Measurements from ENCODE around the gene C5AR2.
A peak's percentile ranks its signal among the peaks of the same experiment; 100 is the strongest.
"Not testable (repeated sequence)": the region's sequence is repeated elsewhere in the genome, so short reads cannot be mapped to it uniquely, and the experiment has no call there.

The C5AR2 gene

DNA sequence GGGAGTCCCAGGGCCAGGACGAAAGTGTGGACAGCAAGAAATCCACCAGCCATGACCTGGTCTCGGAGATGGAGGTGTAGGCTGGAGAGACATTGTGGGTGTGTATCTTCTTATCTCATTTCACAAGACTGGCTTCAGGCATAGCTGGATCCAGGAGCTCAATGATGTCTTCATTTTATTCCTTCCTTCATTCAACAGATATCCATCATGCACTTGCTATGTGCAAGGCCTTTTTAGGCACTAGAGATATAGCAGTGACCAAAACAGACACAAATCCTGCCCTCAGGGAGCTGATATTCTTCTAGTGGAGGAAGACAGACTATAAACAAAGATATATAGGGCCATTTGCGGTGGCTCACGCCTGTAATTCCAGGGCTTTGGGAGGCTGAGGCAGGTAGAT is 9.8 kb downstream of the C5AR2 start:
- DNase-seq = no peak
- Histone ChIP-seq H3K36me3 (no peaks in the 10 kb centered on the region), H3K27ac (no peak overlapping the region), H3K9me3 (ENCODE audit: severe bottlenecking) (no peaks in the 10 kb centered on the region), H3K27me3 (ENCODE audit: insufficient read depth, low read depth, severe bottlenecking) (no peaks in the 10 kb centered on the region), H3K4me3 (ENCODE audit: low read depth, low read length) (no peak overlapping the region)
- TF ChIP-seq, protein P1, sequence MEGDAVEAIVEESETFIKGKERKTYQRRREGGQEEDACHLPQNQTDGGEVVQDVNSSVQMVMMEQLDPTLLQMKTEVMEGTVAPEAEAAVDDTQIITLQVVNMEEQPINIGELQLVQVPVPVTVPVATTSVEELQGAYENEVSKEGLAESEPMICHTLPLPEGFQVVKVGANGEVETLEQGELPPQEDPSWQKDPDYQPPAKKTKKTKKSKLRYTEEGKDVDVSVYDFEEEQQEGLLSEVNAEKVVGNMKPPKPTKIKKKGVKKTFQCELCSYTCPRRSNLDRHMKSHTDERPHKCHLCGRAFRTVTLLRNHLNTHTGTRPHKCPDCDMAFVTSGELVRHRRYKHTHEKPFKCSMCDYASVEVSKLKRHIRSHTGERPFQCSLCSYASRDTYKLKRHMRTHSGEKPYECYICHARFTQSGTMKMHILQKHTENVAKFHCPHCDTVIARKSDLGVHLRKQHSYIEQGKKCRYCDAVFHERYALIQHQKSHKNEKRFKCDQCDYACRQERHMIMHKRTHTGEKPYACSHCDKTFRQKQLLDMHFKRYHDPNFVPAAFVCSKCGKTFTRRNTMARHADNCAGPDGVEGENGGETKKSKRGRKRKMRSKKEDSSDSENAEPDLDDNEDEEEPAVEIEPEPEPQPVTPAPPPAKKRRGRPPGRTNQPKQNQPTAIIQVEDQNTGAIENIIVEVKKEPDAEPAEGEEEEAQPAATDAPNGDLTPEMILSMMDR (IDR thresholded peaks at IDR 0.05; ENCODE audit: low read depth, low read length) = no peak

DNA sequence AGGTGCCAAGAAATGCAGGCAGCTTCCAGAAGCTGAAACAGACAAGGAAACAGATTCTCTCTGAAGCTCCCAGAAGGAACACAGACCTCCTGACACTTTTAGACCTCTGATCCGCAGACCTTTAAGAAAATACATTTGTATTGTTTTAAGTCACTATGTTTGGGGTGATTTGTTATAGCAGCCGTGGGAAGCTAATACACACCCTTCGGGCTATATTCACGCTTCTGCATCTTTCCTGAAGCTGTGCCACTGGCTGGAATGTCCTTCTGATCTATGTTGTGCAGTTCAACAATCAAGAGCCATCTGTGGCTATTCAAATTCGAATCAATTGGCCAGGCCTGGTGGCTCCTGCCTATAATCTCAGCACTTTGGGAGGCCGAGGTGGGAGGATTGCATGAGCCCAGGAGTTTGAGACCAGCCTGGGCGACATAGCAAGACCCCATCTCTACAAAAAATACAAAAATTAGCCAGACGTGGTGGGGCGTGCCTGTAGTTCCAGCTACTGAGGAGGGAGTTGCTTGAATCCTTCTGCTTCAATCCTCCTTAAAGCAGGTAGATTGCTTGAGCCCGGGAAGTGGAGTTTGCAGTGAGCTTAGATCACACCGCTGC is 11.3 kb downstream of the C5AR2 start:
- H3K36me3 ChIP-seq = no peaks in the 10 kb centered on the region
- H3K9me3 ChIP-seq (ENCODE audit: severe bottlenecking) = peaks cover 4% of the 10 kb centered on the region
- no peak for DNase-seq
- H3K27me3 ChIP-seq (ENCODE audit: insufficient read depth, low read depth, severe bottlenecking) = no peaks in the 10 kb centered on the region
- no peak overlapping the region for H3K4me3 ChIP-seq (ENCODE audit: low read depth, low read length)
- TF ChIP-seq, protein P1 (IDR thresholded peaks at IDR 0.05; ENCODE audit: low read depth, low read length) = no peak
- no peak overlapping the region for H3K27ac ChIP-seq

DNA sequence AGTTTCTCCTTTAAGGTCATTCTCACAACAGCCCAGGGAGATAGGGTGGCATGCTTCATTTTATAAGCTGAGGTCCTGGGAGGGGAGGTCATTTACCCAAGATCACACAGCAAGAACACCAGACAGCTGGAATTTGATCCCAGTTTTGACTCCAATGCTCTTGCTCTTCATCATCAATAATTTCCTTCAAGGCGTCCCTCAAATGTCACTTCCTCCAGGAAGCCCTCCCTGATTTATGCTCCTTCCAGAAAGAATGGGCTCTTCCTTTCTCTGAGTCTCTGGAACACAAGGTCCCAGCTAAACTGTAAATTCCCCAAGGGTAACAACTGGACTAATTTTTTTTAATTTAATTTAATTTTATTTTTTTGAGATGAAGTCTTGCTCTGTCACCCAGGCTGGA is 12.4 kb downstream of the C5AR2 start:
- no peak for DNase-seq
- no peaks in the 10 kb centered on the region for H3K27me3 ChIP-seq (ENCODE audit: insufficient read depth, low read depth, severe bottlenecking)
- no peak overlapping the region for H3K4me3 ChIP-seq (ENCODE audit: low read depth, low read length)
- TF ChIP-seq, protein P1 (IDR thresholded peaks at IDR 0.05; ENCODE audit: low read depth, low read length) = no peak
- no peak overlapping the region for H3K27ac ChIP-seq
- peaks cover 4% of the 10 kb centered on the region for H3K9me3 ChIP-seq (ENCODE audit: severe bottlenecking)
- no peaks in the 10 kb centered on the region for H3K36me3 ChIP-seq

DNA sequence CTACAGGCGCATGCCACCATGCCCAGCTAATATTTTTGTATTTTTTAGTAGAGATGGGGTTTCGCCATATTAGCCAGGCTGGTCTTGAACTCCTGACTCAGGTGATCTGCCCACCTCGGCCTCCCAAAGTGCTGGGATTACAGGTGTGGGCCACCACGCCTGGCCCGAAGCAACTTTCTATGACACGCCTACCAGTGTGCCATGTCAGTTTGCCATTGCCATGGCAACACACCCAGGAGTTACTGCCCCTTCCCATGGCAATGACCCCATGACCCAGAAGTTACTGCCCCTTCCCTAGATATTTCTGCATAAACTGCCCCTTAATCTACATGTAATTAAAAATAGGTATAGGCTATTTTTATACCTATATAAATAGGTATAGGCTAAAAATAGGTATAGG is 14.0 kb downstream of the C5AR2 start:
- not testable (repeated sequence) for H3K27me3 ChIP-seq (ENCODE audit: insufficient read depth, low read depth, severe bottlenecking); H3K4me3 ChIP-seq (ENCODE audit: low read depth, low read length)

DNA sequence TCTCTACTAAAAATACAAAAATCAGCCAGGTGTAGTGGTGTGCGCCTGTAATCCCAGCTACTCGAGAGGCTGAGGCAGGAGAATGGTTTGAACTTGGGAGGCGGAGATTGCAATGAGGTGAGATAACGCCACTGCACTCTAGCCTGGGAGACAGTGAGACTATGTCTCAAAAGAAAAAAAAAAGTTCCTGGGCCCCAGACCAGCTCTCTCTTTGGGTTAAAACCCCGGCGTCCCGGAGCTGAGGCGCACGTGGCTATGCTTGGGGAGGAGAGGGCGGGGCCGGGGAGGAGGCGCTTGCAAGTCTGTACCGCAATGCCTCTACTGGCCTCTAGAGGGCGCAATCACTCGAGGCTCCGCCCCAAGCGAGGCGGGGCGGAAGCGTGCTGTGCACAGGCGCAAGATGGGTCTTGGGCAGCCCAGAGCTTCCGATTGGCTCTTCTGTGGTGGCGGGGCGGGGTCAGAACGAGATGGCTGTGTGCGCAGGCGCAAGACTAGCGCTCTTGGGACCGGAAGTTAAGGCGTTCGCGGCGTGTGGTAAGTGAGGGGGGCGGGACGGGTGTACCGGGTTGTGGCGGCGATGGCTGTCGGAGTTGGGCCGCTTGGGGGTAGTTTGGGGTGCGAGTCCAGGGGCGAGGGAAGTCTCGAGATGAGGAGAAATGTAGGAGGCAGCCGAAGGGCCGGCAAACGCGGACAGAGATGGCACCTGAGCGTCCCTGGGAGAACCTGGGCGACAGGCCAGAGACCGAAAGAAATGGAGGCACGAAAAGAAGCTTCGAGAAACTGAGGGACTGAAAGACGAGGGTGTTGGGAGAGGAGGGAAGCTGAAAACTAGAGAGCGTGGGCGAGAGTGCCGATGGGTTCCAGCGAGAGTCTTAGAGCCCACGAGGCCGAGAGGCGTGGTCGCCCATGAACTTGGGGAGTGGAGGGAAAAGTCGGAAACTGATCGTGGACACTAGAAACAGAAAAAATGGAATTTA is 17.1 kb downstream of the C5AR2 start, which contains the start of gene DHX34:
DHX34 (plus strand) TSS at position 497 of the 977 bp plus-strand sequence. CDS start 3,716 bp downstream, outside the sequence.
- H3K4me3 ChIP-seq (ENCODE audit: low read depth, low read length) = peak within 1 kb of the TSS; percentile 96
- TF ChIP-seq, protein P1 (IDR thresholded peaks at IDR 0.05; ENCODE audit: low read depth, low read length) = peak; percentile 89
- H3K27me3 ChIP-seq (ENCODE audit: insufficient read depth, low read depth, severe bottlenecking) = no peaks in the 10 kb centered on the region
- peak; percentile 99 for DNase-seq
- H3K9me3 ChIP-seq (ENCODE audit: severe bottlenecking) = peaks cover 4% of the 10 kb centered on the region
- H3K27ac ChIP-seq = peak within 1 kb of the TSS; percentile 82
- peaks cover 27% of the 10 kb centered on the region for H3K36me3 ChIP-seq

More for the DNA sequence above, 14.0 kb downstream of the C5AR2 start:
- not testable (repeated sequence) for H3K27ac ChIP-seq; H3K9me3 ChIP-seq (ENCODE audit: severe bottlenecking); DNase-seq; H3K36me3 ChIP-seq

DNA sequence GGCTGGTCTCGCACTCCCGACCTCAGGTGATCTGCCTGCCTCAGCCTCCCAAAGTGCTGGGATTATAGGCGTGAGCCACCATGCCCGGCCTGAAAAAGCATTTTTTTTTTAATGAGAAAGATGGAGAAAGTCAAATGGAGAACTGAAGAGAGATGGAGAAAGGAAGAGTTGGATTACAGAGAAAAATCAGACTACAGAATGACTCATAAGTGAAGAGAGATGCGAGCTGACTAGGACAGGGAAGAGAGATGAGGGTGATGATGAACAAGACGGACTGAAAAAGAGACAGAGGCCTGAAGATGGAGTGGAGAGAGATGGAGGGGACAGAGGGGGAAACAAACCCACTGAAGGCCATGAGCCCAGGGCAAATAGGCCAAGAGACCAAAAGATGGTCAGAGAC is 18.7 kb downstream of the C5AR2 start:
- H3K9me3 ChIP-seq (ENCODE audit: severe bottlenecking) = peaks cover 4% of the 10 kb centered on the region
- no peak overlapping the region for H3K4me3 ChIP-seq (ENCODE audit: low read depth, low read length)
- DNase-seq = no peak
- no peaks in the 10 kb centered on the region for H3K27me3 ChIP-seq (ENCODE audit: insufficient read depth, low read depth, severe bottlenecking)
- H3K36me3 ChIP-seq = peaks cover 42% of the 10 kb centered on the region
- no peak overlapping the region for H3K27ac ChIP-seq
- TF ChIP-seq, protein P1 (IDR thresholded peaks at IDR 0.05; ENCODE audit: low read depth, low read length) = no peak
